AG04450 (cell line): ENCODE measurements around the gene COPS3. TPM values are rescaled to one million over a fixed set of nuclear protein-coding genes. Genes with fewer than 3 reads are reported as not detected.
"Not testable (repeated sequence)": the region's sequence is repeated elsewhere in the genome, so short reads cannot be mapped to it uniquely, and the experiment has no call there.

ENCODE experiments used
- CTCF ChIA-PET: fragments of 300-600, 350-600 bp; formaldehyde crosslinking; extraction: SDS; loops from one replicate; lab custom pipeline; 2022; ENCODE audit warnings: antibody characterized with exemption, inconsistent platforms; lab: Charles Lee
- POLR2A ChIA-PET: fragments of 350-600 bp; formaldehyde crosslinking; extraction: SDS; loops from one replicate; lab custom pipeline; 2021; ENCODE audit warnings: antibody characterized with exemption, inconsistent platforms; lab: Yijun Ruan, JAX
- DNase-seq: peaks from one replicate; pipeline ENCODE4 v3.0.0-alpha.2; 2011; ENCODE audit warnings: low read depth, low spot score
- H3K27ac ChIP-seq: one replicate; pipeline ENCODE4 v1.5.1; 2012; ENCODE audit warnings: low read depth, low read length, control low read depth
- H3K27me3 ChIP-seq: one replicate; pipeline ENCODE4 v1.6.0; 2012; ENCODE audit warnings: low read length; ENCODE audit not compliant: control insufficient read depth, insufficient read depth
- H3K4me3 ChIP-seq: 2 replicates; pipeline ENCODE4 v1.5.1; 2011; ENCODE audit warnings: mild to moderate bottlenecking, low read depth, low read length, control low read depth
- H3K9me3 ChIP-seq: 2 replicates; pipeline ENCODE4 v1.5.1; 2012; ENCODE audit warnings: low read length; ENCODE audit not compliant: control insufficient read depth, insufficient read depth
- CTCF ChIP-seq: IDR thresholded peaks from 2 replicates; pipeline ENCODE4 v1.5.1; 2011; ENCODE audit warnings: low read depth, low read length, control low read depth, inconsistent platforms
- polyA plus RNA-seq: library from polyadenylated mRNA; depleted of rRNA; stranded (reverse); fragments of >200 nt; gene quantifications from 2 replicates; pipeline ENCODE4 v1.2.3, GENCODE V29; 2011

COPS3 gene
- polyA plus RNA-seq, 1 experiment = 91.2 TPM

GRCh38 chr17:17289086-17289485, 8.0 kb upstream of the COPS3 start:
- no peak for TF ChIP-seq CTCF
- Histone ChIP-seq H3K27me3 (peaks cover 8% of the 10 kb centered on the region), H3K9me3 (no peaks in the 10 kb centered on the region), H3K4me3 (no peak overlapping the region), H3K27ac (no peak overlapping the region)
- ChIA-PET POLR2A (no interaction called here), CTCF (no interaction called here)
- no peak for DNase-seq

- no peak overlapping the region for H3K27ac ChIP-seq
- DNase-seq = no peak
- CTCF ChIA-PET = no interaction called here
- peaks cover 4% of the 10 kb centered on the region for H3K27me3 ChIP-seq
- TF ChIP-seq CTCF = no peak
- POLR2A ChIA-PET = interaction anchor here (0.6 kb wide), 1 partner anchor 10 kb away, joined by 10 read pairs; no protein-coding TSS in a partner anchor
- H3K9me3 ChIP-seq = no peaks in the 10 kb centered on the region
- no peak overlapping the region for H3K4me3 ChIP-seq
Measured at GRCh38 chr17:17285951-17286350, 4.9 kb upstream of the COPS3 start.

GRCh38 chr17:17279316-17279715, 1.7 kb downstream of the COPS3 start:
- Histone ChIP-seq H3K27ac (no peak overlapping the region), H3K9me3 (no peaks in the 10 kb centered on the region; the same call in 1 of the 2 replicates), H3K27me3 (no peaks in the 10 kb centered on the region), H3K4me3 (no peak overlapping the region; the same call in 1 of the 2 replicates)
- ChIA-PET POLR2A (interaction anchor here (0.7 kb wide), 1 partner anchor 254 kb away, joined by 3 read pairs; no protein-coding TSS in a partner anchor), CTCF (interaction anchor here (1.7 kb wide), 1 partner anchor 9 kb away, joined by 8 read pairs; no protein-coding TSS in a partner anchor)
- DNase-seq = no peak
- no peak for TF ChIP-seq CTCF

- DNase-seq, H3K27ac ChIP-seq, H3K4me3 ChIP-seq, H3K9me3 ChIP-seq, POLR2A ChIA-PET, CTCF ChIA-PET, H3K27me3 ChIP-seq: not testable (repeated sequence)
Measured at GRCh38 chr17:17277431-17277830, 3.6 kb downstream of the COPS3 start.

GRCh38 chr17:17275971-17276370, 5.1 kb downstream of the COPS3 start:
- no peak for TF ChIP-seq CTCF
- Histone ChIP-seq H3K4me3 (no peak overlapping the region), H3K27me3 (no peaks in the 10 kb centered on the region), H3K27ac (no peak overlapping the region), H3K9me3 (no peaks in the 10 kb centered on the region; the same call in 1 of the 2 replicates)
- ChIA-PET POLR2A (no interaction called here), CTCF (no interaction called here)
- no peak for DNase-seq
